ENCODE measurements around the gene HYDIN. TPM values are rescaled to one million over a fixed set of nuclear protein-coding genes. Genes with fewer than 3 reads are reported as not detected.

Gene HYDIN
- total and polyA plus RNA-seq, 2 experiments from 2014 or later: 0.04 to 0.67 TPM

GRCh38 chr16:71225145-71225544 is 5.4 kb downstream of the HYDIN start:
- H3K36me3 ChIP-seq (replicated peaks; ENCODE audit: insufficient read depth, low read depth): no peaks in the 10 kb centered on the region
- no peaks in the 10 kb centered on the region for H3K9me2 ChIP-seq (replicated peaks; ENCODE audit: insufficient read depth)
- TF ChIP-seq CTCF (IDR thresholded peaks at IDR 0.05; ENCODE audit: poor library complexity) (no peak), EZH2phosphoT487 (IDR thresholded peaks at IDR 0.05; ENCODE audit: low read depth, severe bottlenecking, unreplicated experiment) (no peak), EZH2 (IDR thresholded peaks at IDR 0.05; ENCODE audit: borderline replicate concordance) (no peak)
- peaks cover 7% of the 10 kb centered on the region for H3K9me3 ChIP-seq (ENCODE audit: low read depth)
- no peaks in the 10 kb centered on the region for H3K27me3 ChIP-seq
- no peaks in the 10 kb centered on the region for H3K79me2 ChIP-seq
- H2AFZ ChIP-seq: no peak overlapping the region
- H3K4me3 ChIP-seq: no peak overlapping the region
- H3K27ac ChIP-seq: no peak overlapping the region
- no peak overlapping the region for H3K4me2 ChIP-seq
- no peaks in the 10 kb centered on the region for H3K4me1 ChIP-seq (ENCODE audit: insufficient read depth)
- H4K20me1 ChIP-seq (ENCODE audit: insufficient read depth, poor library complexity, severe bottlenecking): no peaks in the 10 kb centered on the region
- 88% methylated on average over 3 of the region's 3 CpGs for WGBS (ENCODE audit: low lambda C conversion rate, missing lambda C conversion rate)
- DNase-seq (ENCODE audit: low spot score): no peak

GRCh38 chr16:71218306-71218963 is 12.1 kb downstream of the HYDIN start:
- 62% methylated on average over 4 of the region's 4 CpGs for WGBS (ENCODE audit: low lambda C conversion rate, missing lambda C conversion rate)
- no peak for DNase-seq (ENCODE audit: low spot score)
- H3K4me2 ChIP-seq: no peak overlapping the region

GRCh38 chr16:71217506-71217905 is 13.0 kb downstream of the HYDIN start:
- Histone ChIP-seq H3K27ac (no peak overlapping the region), H3K4me2 (no peak overlapping the region), H4K20me1 (ENCODE audit: insufficient read depth, poor library complexity, severe bottlenecking) (no peaks in the 10 kb centered on the region), H3K9me3 (ENCODE audit: low read depth) (no peaks in the 10 kb centered on the region), H3K36me3 (replicated peaks; ENCODE audit: insufficient read depth, low read depth) (no peaks in the 10 kb centered on the region), H2AFZ (no peak overlapping the region), H3K4me3 (no peak overlapping the region), H3K79me2 (no peaks in the 10 kb centered on the region), H3K4me1 (ENCODE audit: insufficient read depth) (no peaks in the 10 kb centered on the region), H3K9me2 (replicated peaks; ENCODE audit: insufficient read depth) (no peaks in the 10 kb centered on the region), H3K27me3 (peaks cover 3% of the 10 kb centered on the region)
- DNase-seq (ENCODE audit: low spot score): no peak
- no peak for TF ChIP-seq EZH2 (IDR thresholded peaks at IDR 0.05; ENCODE audit: borderline replicate concordance)
- no peak for TF ChIP-seq CTCF (IDR thresholded peaks at IDR 0.05; ENCODE audit: poor library complexity)
- no peak for TF ChIP-seq EZH2phosphoT487 (IDR thresholded peaks at IDR 0.05; ENCODE audit: low read depth, severe bottlenecking, unreplicated experiment)
- WGBS (ENCODE audit: low lambda C conversion rate, missing lambda C conversion rate): 69% methylated on average over 4 of the region's 4 CpGs

More at GRCh38 chr16:71218306-71218963, 12.1 kb downstream of the HYDIN start:
- Histone ChIP-seq H3K9me2 (replicated peaks; ENCODE audit: insufficient read depth) (no peaks in the 10 kb centered on the region), H3K4me3 (no peak overlapping the region), H3K9me3 (ENCODE audit: low read depth) (no peaks in the 10 kb centered on the region), H3K79me2 (no peaks in the 10 kb centered on the region), H4K20me1 (ENCODE audit: insufficient read depth, poor library complexity, severe bottlenecking) (no peaks in the 10 kb centered on the region), H2AFZ (no peak overlapping the region), H3K27me3 (peaks cover 3% of the 10 kb centered on the region), H3K36me3 (replicated peaks; ENCODE audit: insufficient read depth, low read depth) (no peaks in the 10 kb centered on the region), H3K4me1 (ENCODE audit: insufficient read depth) (no peaks in the 10 kb centered on the region), H3K27ac (no peak overlapping the region)
- TF ChIP-seq EZH2phosphoT487 (IDR thresholded peaks at IDR 0.05; ENCODE audit: low read depth, severe bottlenecking, unreplicated experiment) (no peak), CTCF (IDR thresholded peaks at IDR 0.05; ENCODE audit: poor library complexity) (no peak), EZH2 (IDR thresholded peaks at IDR 0.05; ENCODE audit: borderline replicate concordance) (no peak)
